LNCaP clone FGC (cell line): ENCODE measurements around the gene MRPS21.

Source experiments
- DNase-seq: peaks from one replicate; pipeline ENCODE4 v3.0.0-alpha.2; 2011; ENCODE audit warnings: low read depth
- H3K4me3 ChIP-seq: 2 replicates; pipeline ENCODE4 v1.5.1; 2011; ENCODE audit warnings: mild to moderate bottlenecking, low read depth, low read length, control low read depth
- TF ChIP-seq, protein P1 (sequence below): IDR thresholded peaks from 2 replicates; pipeline ENCODE4 v1.5.1; 2012; ENCODE audit warnings: mild to moderate bottlenecking; ENCODE audit not compliant: control insufficient read depth, insufficient read depth; ENCODE audit errors: extremely low read depth

MRPS21 gene

DNA sequence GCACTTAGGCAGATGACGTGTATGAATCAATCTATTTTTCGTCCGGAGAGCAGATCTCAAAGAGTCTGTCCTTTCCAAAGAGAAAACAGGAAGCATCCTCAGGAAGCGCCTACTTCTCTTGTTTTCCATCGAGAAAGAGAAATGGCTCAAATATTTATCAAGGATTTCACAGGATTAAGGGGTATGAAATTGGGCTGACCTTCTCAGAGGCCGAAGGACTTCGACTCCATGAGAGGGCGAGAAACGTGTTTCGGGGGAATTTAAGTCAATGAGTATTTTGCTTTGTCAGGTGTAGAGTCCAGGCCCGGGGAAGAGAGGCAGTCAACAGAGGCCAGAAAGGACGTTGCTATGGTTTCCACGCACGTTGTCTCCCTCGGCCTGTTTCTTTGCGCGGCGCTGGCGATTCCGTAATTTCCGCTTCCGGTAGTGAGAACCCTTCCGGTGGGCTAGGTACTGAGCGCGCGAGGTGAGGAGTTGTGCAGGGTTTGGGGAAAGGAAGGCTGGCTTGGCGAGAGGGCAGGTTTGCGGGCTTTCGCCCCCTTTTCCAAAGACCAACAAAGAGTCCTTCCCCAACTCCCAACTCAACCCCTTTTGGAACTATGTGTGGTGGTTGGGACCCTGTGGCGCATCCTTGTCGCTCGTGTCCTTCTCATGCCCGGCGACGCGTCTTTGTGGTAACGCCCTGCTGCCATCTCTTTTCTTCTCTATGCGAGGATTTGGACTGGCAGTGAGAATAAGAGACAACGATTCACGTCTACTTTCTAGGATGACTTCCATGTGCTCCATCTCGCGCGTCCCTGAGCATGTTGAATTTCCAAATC is at the start of gene MRPS21:
MRPS21 (plus strand) TSS at position 429 of the 821 bp plus-strand sequence. CDS start 506 bp downstream, outside the sequence.
- DNase-seq: peak; percentile 76
- TF ChIP-seq, protein P1, sequence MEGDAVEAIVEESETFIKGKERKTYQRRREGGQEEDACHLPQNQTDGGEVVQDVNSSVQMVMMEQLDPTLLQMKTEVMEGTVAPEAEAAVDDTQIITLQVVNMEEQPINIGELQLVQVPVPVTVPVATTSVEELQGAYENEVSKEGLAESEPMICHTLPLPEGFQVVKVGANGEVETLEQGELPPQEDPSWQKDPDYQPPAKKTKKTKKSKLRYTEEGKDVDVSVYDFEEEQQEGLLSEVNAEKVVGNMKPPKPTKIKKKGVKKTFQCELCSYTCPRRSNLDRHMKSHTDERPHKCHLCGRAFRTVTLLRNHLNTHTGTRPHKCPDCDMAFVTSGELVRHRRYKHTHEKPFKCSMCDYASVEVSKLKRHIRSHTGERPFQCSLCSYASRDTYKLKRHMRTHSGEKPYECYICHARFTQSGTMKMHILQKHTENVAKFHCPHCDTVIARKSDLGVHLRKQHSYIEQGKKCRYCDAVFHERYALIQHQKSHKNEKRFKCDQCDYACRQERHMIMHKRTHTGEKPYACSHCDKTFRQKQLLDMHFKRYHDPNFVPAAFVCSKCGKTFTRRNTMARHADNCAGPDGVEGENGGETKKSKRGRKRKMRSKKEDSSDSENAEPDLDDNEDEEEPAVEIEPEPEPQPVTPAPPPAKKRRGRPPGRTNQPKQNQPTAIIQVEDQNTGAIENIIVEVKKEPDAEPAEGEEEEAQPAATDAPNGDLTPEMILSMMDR: no peak
- peak within 1 kb of the TSS; percentile 76 for H3K4me3 ChIP-seq

DNA sequence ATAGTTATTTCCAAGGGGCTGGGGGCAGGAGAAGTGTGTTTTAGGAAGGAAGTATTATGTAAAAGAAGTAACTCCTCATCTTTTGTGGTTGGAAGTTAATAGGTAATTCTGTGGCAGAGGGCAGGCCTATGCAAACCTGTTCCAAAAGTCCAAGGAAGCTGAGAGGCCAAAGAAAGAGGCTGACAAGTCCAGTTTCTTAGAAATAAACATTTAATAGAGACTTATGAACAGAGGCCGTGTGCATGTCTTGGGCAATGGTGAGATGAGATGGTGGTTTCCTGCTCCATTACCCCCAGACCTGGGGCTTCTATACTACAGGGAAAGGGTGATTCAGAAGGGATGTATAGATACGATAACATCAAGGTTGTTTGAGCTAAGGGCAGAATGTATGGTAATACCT is 43.7 kb upstream of the MRPS21 start:
- TF ChIP-seq, protein P1: no peak
- no peak for DNase-seq
- no peak overlapping the region for H3K4me3 ChIP-seq

DNA sequence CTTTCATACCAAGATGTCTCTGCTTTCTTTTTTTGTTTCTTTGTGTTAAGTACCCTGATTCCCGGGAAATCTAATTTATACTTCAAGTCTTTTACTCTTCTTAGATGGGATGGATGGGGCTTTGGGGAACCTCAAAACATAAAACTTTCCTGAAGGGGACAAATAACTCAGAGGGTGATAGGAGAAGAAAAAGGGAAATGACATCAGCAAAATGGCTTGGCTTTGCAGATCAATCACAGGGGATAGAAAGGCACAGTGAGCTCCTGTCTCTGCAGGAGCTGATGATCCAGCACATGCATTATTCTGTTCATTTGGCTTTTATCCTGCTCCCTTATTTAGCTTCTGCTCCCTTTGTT is 37.5 kb upstream of the MRPS21 start:
- TF ChIP-seq, protein P1: no peak
- DNase-seq: no peak
- H3K4me3 ChIP-seq: no peak overlapping the region

DNA sequence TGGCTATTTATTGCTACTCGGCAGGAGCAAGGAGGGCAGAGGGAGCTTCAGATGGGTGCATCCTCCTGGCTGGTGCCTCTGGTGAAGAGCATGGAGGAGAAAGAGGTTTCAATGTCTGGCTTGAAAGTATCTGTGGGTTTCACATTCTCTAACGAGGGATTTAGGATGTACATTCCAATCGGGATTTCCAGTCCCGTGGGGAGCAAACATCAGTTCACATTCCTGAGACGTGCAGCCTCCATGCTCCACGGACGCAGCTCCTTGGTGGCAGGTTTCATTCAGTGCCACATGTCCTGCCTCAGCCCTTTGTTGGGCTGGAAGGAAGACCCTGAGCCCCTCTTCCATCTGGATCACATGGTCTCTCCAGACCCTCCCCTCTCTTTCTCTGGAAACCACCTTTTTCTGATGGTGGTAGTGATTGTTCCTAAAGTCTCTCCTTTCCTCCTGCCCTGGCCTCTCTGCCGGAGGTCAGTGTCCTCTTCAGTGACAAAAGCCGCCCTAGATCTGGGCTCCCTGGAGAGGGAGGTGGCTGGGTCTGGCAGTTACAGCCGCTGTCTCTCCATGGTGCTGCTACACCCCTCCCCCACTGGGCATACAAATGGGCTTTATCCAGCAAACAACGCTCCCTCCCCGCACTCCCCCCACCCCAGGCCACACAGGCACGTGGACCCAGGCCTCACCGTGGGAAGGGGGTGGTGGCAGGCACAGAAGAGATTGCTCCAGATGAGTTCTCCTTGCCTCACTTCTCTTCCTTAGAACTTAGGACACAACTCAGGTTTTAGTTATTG is 36.9 kb upstream of the MRPS21 start:
- no peak for DNase-seq
- H3K4me3 ChIP-seq: no peak overlapping the region
- TF ChIP-seq, protein P1: no peak

DNA sequence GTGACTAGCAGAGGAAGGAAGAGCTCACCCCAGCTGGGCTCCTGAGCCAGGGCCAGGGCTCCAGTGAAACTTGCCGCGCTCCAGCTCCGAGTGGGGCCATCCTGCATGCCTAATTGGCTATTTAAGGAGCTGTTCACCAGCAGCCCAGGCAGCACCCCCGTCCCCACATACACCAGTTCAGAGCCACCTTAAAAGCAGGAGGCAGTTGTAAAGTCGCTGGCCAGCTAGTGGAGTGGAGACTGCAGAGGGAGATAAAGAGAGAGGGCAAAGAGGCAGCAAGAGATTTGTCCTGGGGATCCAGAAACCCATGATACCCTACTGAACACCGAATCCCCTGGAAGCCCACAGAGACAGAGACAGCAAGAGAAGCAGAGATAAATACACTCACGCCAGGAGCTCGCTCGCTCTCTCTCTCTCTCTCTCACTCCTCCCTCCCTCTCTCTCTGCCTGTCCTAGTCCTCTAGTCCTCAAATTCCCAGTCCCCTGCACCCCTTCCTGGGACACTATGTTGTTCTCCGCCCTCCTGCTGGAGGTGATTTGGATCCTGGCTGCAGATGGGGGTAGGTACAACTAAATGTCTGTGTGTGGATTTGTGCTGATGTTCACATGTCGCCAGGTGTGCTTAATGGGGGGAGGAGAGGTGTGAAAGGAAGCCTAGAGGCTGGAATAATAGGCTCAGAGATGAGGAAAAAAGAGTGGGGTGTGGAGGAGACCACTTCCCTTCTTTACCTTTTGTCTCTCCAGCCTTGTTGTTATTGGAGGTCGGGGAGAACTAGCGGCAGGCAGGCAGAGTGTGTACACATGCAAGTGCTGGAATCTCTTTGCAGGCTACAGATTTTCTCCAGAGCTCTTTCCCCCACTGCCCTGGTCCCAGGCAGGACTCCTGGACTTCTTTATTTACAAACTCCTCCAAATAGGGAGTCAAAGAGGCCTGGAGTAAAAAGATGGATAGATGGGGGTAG is 35.8 kb upstream of the MRPS21 start, which contains the start of gene CA14:
CA14 (plus strand) TSS at position 151 of the 962 bp plus-strand sequence; CDS start at position 506, 355 bp downstream.
- H3K4me3 ChIP-seq: no peak within 1 kb of the TSS
- TF ChIP-seq, protein P1: no peak
- DNase-seq: no peak

DNA sequence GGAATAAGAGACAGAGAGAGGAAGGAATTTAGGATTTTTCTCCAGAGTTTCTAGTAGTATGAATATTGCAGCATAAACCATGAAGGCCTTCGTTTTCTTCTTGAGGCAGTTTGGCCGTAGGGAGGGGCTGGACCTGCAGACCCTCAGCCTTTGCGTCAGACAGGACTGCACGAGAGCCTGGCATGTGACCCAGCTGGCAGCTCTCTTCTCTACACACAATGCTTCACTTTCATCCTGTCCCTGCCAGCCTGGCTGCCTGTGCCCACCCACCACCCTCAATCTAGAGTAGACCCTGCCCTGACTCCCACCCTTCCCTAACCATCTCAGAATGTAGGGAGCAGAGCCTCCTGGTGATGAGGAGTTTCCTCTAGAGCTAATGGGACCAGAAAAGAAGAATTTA is 34.4 kb upstream of the MRPS21 start:
- TF ChIP-seq, protein P1: no peak
- no peak overlapping the region for H3K4me3 ChIP-seq
- no peak for DNase-seq
